GM13976 (cell line): ENCODE data around the gene HAPLN1.

Experiments
- DNase-seq: peaks from one replicate; pipeline ENCODE4 v3.0.0; 2012; ENCODE audit warnings: low spot score
- in situ Hi-C: fragments of 300-500 bp; cut with MboI; formaldehyde crosslinking; loops from one replicate; pipeline ENCODE4 v1.12.0; 2022; ENCODE audit warnings: low sequenced_read_pairs, mixed read lengths, inconsistent platforms; ENCODE audit not compliant: unreplicated experiment
- TF ChIP-seq, protein P1 (sequence below): IDR thresholded peaks from 2 replicates; pipeline ENCODE4 v1.5.1; 2012; ENCODE audit warnings: borderline replicate concordance, mild to moderate bottlenecking; ENCODE audit not compliant: insufficient read depth; ENCODE audit errors: extremely low read depth, missing control alignments, control extremely low read depth

HAPLN1 gene

DNA sequence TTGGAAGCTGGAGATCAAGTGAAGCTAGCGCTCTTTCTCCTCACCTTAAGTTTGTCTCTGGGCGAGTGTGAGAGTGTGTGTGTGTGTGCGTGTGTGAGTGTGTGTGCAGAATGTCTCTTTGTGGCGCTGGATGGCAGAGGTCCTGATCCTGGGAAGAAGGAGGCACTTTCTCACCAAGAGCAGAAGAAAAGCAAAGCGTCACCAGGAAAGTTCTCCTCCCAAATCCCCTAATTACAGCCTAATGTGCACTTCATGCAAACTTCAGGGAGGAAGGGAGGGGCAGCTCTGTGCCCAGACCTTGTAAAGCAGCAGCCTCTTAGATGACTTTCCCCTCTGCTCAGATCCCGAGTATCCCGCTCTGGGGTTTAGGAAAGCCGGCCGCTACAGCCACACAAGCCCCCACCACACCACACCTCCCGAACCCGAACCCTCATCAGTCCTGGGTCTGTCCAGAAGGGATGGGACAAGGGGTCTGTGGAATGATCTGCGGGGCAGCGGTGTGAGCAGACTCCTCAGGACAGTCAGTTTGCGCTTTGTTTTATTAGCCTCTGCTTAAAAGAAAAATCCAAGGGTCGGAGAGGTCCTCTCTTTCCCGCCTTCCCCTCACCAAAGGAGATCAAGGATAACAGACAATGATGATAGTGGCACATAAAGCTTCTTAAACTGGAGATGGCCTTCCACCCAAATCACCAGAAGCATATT, at the start of gene HAPLN1:
HAPLN1 (minus strand) TSS at position 20 of the 702 bp plus-strand sequence. CDS start 47,332 bp downstream, outside the sequence.
- in situ Hi-C loops: loop anchor here (25.0 kb wide), 1 partner anchor 541 kb away; no protein-coding TSS in a partner anchor
- TF ChIP-seq, protein P1, sequence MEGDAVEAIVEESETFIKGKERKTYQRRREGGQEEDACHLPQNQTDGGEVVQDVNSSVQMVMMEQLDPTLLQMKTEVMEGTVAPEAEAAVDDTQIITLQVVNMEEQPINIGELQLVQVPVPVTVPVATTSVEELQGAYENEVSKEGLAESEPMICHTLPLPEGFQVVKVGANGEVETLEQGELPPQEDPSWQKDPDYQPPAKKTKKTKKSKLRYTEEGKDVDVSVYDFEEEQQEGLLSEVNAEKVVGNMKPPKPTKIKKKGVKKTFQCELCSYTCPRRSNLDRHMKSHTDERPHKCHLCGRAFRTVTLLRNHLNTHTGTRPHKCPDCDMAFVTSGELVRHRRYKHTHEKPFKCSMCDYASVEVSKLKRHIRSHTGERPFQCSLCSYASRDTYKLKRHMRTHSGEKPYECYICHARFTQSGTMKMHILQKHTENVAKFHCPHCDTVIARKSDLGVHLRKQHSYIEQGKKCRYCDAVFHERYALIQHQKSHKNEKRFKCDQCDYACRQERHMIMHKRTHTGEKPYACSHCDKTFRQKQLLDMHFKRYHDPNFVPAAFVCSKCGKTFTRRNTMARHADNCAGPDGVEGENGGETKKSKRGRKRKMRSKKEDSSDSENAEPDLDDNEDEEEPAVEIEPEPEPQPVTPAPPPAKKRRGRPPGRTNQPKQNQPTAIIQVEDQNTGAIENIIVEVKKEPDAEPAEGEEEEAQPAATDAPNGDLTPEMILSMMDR: no peak

DNA sequence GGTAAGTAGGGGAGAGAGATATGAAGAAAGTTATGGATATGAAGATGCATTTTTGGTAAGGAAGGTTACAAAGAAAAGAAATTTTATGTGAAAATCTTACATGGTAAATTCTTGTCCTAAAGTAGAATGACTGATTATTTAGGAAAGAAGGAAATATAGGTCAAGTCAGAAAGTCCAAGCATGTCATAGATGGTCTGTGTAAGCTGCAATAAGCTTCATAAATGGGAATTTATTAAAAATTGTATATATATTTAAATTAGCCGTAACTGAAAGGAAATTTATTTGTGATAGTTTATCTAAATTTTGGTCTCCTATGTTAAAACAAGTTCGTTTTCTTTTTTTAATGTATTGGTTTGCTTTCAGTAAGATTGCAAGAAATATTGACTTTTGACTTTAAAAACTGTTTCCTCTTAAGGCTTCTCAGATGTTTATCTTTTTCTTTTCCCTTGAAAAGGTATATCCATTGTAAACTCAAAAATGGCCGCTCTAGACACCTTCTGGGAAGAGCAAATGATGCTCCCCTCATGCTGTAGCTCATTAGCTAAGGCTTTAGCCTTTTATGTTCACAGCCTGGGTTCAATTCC, 46.8 kb upstream of the HAPLN1 start:
- in situ Hi-C loops: no loop called here
- no peak for DNase-seq
- TF ChIP-seq, protein P1: no peak

More for the DNA sequence above, at the start of gene HAPLN1:
- no peak for DNase-seq

DNA sequence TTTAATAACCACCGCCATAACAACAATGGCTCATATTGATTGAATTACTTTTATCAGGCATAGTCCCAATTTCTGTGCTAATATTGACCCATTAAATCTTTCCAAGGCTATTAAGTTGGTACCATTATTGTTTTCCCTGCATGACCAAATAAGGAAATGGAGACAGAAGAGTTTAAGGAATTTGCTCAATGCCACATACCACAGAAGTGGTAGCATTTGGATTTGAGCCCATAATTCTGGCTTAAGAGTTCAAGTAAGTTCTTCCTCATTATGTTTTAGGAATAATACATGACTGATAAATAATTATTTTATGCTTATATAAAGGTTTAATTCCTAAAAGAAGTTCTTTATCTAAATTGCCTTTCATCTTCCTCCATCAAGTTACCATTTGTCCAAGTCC, 43.4 kb upstream of the HAPLN1 start:
- in situ Hi-C loops: no loop called here
- TF ChIP-seq, protein P1: no peak
- no peak for DNase-seq

DNA sequence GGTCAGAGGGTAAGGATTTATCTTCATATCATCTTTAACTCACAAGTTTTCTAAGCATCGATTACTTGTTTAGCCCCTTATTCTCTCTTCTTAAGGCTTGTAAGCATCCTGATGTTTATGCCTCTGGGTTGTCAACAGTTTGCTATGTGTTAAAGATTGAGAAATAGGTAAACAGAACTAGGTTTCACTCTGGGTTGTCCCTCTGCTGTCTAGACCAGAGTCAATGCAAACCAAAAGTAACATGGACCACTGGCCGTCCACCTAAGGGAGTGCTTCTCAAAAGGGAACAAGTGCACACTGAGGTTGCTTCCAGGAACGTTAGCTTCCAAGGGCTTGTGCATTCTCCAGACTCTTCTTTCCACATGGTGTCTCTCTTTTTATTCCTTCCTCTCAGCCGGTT, 39.9 kb upstream of the HAPLN1 start:
- DNase-seq: no peak
- in situ Hi-C loops: no loop called here
- TF ChIP-seq, protein P1: no peak

DNA sequence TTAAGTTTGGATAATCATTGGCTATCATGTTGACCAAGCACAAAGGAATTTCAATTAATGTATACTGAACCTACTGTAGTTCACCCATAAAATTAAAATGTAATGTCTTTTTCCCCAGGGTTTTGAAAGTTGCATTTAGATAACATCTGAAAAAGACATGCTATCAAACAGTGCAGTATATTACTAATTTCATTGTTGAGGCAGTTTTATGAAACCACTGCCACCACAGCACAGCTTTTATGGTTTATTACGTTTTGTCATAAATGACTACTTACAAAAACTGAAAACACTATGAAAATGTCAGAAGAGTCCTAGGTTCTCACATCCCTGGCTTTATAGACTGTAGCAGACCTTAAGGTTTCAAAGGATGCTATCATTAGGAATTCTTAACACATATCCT, 32.0 kb upstream of the HAPLN1 start:
- TF ChIP-seq, protein P1: no peak
- in situ Hi-C loops: no loop called here
- no peak for DNase-seq

DNA sequence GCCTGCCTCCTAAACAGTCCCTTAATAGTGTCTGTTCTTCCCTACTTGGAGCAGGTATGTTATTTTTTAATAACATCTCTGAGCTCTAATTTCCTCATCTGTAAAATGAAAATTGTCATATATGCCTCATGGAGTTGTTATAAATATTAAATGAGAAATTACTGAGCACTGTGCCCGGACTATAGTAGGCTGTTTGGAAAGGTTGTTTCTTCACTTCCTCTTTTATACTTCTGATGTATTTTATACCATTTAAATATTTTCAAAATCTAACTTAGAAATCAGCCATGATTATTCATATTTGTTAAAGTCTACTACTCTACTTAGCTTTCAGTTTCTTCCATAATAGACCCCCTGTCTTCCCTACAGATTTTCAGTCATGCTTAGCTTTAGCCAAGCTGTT, 30.5 kb upstream of the HAPLN1 start:
- no peak for DNase-seq
- in situ Hi-C loops: no loop called here
- TF ChIP-seq, protein P1: no peak
